A172 (cell line): ENCODE results near the gene CTXND1. TPM values are rescaled to one million over a fixed set of nuclear protein-coding genes. Genes with fewer than 3 reads are reported as not detected.
A peak's percentile ranks its signal among the peaks of the same experiment; 100 is the strongest.
"Not testable (repeated sequence)": the region's sequence is repeated elsewhere in the genome, so short reads cannot be mapped to it uniquely, and the experiment has no call there.

Experiments used
- DNase-seq: peaks from one replicate; pipeline ENCODE4 v3.0.0-alpha.2; 2015; ENCODE audit warnings: low spot score
- total RNA-seq: library from RNA; depleted of rRNA; stranded (reverse); fragments of >200 nt; shearing (Covaris generic); gene quantifications from 2 replicates; pipeline ENCODE4 v1.2.3, GENCODE V29; 2014; rRNA removed

The CTXND1 gene
- total RNA-seq = not detected in 2 replicates

GRCh38 chr15:80252121-80252518 lies at the start of gene CTXND1:
CTXND1 (minus strand) TSS chr15:80252213; CDS start chr15:80201949, 50,264 bp downstream.
- DNase-seq = no peak

- no peak for DNase-seq
Observed at GRCh38 chr15:80301472-80301871, 49.5 kb upstream of the CTXND1 start.

DNA sequence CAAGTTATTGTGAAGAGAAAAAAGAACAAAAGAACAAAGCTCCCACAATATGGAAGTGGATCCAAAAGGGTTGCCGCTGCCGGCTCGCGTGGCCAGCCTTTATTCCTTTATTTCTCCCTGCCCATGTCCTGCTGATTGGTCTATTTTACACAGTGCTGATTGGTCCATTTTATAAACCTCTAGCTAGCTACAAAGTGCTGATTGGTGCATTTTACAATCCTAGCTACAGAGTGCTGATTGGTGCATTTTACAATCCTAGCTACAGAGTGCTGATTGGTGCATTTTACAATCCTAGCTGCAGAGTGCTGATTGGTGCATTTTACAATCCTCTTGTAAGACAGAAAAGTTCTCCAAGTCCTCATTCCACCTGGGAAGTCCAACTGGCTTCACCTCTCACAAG lies 43.8 kb upstream of the CTXND1 start:
- DNase-seq = not testable (repeated sequence)

- no peak for DNase-seq
Observed at GRCh38 chr15:80292079-80292478, 40.1 kb upstream of the CTXND1 start.

DNA sequence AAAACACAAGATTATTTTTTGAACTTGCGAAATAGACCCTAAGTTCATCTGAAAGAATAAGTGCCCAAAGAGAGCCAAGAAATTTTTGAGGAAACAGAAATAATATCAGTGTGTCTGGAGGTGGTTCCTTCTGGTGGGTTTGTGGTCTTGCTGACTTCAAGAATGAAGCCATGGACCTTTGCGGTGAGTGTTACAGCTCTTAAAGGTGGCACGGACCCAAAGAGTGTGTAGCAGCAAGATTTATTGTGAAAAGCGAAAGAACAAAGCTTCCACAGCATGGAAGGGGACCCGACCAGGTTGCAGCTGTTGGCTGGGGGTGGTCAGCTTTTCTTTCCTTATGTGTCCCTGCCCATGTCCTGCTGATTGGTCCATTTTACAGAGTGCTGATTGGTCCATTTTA lies 38.9 kb upstream of the CTXND1 start:
- not testable (repeated sequence) for DNase-seq

GRCh38 chr15:80289528-80290495 lies 37.8 kb upstream of the CTXND1 start:
- DNase-seq = no peak

DNA sequence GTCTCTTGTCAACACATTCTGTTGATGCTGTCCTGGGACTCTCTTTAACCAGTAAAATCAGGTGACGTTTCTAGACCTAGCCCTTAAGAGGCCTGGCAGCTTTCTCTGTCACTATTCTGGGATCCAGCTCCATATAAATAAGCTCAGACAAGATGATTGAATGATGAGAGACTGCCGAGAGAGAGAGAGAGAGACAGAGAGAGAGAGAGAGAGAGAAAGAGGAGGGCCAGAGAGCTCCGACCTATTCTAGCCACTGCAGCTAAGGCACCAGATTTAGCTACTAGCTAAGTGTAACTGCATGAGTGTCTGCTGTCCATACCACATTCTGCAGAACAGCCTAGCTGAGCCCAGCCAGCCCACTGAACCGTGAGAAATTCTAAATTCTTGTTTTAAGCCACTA lies 36.1 kb upstream of the CTXND1 start:
- DNase-seq = no peak

DNA sequence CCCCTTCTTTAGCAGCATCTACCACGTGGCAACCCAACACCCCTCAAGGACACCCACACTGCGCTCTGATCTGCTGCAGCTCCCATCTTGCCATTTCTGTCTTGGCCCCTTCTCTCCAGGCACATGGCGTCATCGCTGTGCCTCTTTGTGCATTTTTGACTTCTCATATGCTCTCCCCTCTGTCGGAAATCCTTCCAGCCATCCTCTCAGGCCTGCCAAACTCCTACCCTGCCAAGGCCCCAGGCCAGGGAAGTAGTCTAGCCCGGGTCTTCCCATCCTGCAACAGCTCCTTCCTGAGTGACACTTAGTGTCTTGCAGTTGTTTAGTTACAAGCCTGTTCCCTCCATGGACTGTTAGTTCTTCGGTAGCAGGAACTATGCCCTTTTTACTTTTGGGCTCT lies 34.0 kb upstream of the CTXND1 start:
- DNase-seq = no peak

- no peak for DNase-seq
Observed at GRCh38 chr15:80285379-80285778, 33.4 kb upstream of the CTXND1 start.

DNA sequence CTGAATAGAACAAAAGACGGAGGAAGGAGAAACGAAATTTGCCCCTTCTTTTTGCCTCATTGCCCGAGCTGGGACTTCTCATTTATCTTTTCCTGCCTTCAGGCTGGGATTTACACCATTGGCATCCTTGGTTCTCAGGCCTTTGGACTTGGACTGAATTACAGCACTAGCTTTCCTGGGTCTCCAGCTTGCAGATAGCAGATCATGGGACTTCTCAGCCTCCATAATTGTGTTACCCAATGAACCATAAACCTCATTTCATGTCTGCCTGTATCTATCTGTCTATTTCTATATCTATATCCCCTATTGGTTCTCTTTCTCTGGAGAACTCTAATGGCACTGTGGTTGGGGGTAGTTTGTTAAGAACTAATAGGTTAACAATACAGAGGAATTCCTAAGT lies 31.5 kb upstream of the CTXND1 start:
- DNase-seq = no peak

DNA sequence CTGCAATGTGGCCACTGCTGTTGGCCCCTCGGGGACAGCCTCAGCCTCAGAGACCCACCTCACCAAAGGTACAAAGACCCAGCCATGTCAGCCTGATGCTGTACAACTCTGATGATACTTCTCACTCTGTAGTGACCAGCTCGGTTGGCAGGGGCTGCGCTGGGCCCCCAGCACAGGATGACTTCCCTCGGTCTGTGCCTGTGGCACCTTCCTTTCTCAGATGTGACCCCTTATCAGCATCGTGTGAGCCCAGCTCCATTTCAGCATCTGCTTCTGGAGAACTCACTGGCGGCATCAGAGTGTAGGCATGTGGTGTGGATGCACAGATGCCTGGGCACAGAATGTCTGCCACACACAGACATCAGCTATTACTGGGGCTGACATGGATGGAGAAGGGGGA lies 25.1 kb upstream of the CTXND1 start:
- no peak for DNase-seq

GRCh38 chr15:80275961-80276360 lies 23.9 kb upstream of the CTXND1 start:
- DNase-seq = peak; percentile 41

- no peak for DNase-seq
Observed at GRCh38 chr15:80274996-80275395, 23.0 kb upstream of the CTXND1 start.

- DNase-seq = no peak
Observed at GRCh38 chr15:80274554-80274953, 22.5 kb upstream of the CTXND1 start.

DNA sequence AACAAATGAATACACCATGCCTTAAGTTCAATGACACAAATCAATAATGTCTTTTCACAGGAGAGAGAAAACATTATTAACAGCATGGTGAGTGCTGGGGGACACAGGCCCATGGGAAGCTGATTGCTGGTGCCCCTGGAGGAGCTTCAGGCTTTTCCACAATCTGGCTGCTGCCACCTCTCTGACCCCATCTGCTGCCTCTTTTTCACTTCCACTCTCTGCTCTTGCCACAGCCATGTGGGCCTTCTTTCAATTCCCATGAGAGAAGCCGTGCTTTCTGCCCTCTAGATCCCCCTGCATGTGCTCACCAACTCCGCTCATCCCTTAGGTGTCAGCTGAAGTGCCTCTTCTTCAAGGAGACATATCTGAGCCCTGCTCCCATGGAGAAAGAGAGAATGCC lies 21.0 kb upstream of the CTXND1 start:
- no peak for DNase-seq

- DNase-seq = no peak
Observed at GRCh38 chr15:80270472-80270871, 18.5 kb upstream of the CTXND1 start.

DNA sequence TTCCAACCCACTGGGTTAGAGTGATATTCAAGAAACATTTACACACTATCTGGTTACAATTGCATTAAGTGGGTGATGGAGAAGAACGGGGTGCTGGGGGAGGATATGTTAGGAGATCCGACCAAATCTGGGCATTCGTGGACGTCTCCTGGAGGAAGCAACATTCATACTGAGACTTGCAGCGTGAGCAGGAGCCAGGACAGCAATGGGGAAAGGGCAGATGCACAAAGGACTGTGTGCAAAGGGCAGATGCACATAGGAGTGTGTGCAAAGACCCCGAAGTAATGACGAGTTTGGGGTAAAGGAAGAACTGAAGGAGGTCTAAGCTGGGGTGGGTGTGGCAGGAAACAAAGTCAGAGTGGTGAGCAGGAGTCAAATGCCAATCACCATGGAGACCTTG lies 16.1 kb upstream of the CTXND1 start:
- no peak for DNase-seq

DNA sequence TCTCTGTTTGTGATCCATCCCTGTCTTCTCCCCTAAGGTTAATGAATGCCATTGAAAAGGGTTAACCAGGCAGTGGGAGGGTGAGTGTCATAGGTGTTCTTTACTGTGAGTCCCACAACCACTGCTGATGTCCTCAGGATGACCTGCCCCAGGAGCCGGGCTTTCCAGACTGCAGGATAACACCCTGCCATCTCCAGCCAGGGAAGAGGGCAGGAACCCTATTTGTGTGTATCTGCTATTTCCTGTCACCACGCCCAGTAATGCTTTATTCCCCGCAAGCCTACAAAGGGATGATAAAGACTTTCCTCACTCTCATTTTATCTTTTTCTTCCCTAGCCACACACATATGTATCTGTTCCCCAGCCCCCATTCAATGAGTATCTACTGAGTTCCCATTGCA lies 15.6 kb upstream of the CTXND1 start:
- DNase-seq = peak; percentile 6

DNA sequence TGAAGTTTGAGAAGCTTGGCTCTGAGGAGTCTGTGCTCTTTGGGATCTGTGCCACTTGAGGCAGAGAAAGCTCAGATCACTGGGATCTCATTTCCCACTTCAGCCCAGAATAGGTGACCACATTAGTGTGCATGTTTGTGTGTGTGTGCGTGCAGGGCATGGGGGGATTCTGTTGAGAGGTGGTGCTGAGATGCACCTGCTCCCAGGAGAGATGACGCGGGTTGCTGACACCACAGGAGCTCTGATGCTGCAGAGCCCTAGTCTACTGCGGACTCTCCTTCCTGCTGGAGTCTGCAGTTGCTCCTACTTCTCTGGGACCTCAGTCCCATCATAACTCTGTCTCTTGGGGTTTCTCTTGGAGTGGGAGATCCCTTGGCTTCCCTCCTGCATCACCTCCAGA lies 14.7 kb upstream of the CTXND1 start:
- DNase-seq = no peak

GRCh38 chr15:80266113-80266512 lies 14.1 kb upstream of the CTXND1 start:
- no peak for DNase-seq

DNA sequence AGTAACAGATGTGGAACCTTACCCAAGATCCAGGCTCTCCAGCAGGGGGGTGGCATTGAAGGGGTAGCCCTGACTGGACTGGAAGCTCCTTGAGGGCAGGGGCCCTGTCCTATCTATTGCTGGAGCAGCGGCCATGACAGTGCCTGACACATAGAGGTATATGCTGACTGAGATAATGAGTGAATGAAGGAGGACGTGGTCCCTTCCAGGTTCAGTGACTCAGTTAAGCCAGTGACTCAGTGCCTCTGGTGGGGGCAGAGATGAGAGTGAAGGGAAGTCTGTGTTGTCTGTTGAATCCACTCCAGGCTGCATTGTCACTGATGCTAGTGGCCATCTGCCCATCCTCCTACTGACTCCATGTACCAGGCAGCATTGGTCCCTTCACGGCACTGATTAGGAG lies 13.0 kb upstream of the CTXND1 start:
- DNase-seq = peak; percentile 3

DNA sequence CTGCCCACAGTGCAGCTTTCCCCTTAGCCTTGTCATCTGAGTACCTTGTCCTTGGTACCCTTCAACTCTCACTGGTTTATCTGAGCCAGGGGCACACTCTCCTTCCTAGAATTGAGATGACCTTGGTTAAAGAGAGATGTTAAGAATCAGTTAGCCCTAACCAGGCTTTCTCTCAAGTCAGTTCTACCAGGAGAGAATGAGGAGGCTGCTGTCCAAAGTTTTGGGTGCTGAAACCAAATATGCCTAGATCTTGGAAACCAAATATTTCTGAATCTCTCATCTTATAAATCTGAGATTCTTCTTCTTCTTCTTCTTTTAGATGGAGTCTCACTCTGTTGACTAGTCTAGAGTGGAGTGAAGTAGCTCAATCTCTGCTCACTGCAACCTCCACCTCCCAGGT lies 12.0 kb upstream of the CTXND1 start:
- DNase-seq = no peak

DNA sequence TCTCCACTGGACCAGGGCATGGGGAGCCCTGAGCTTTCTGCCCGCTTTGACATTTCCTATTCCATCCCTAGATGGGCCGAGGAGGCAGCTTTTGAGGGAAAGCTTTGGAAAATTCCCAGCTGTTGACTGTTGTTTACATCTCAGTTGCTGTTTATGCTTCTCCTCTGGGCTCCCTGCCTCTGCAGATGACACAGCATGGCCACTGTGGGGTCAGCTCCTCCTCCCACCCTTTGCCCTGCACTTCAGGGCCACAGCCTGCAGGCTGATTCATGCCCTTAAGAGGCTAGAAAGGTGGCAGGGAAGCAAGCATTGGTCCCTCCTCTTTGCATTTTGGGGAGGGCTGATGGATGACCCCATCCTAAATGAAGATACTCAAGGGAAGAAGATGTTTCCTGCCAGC lies 8.5 kb upstream of the CTXND1 start:
- no peak for DNase-seq
